Erythroblast (primary cell): ENCODE data around the gene TOE1.
"Not testable (repeated sequence)": the region's sequence is repeated elsewhere in the genome, so short reads cannot be mapped to it uniquely, and the experiment has no call there.

ENCODE experiments used
- GATA1 ChIP-seq: IDR thresholded peaks from 2 replicates; pipeline ENCODE4 v1.6.1; 2011; ENCODE audit warnings: low read depth, mild to moderate bottlenecking, control low read depth, low read length, moderate library complexity
- POLR2A ChIP-seq: IDR thresholded peaks from 2 replicates; pipeline ENCODE4 v1.6.1; 2011; ENCODE audit warnings: mild to moderate bottlenecking, low read length

- not testable (repeated sequence) for TF ChIP-seq POLR2A, GATA1
Observed at GRCh38 chr1:45384213-45384612, 44.2 kb downstream of the TOE1 start.
